HL-60 (cell line): ENCODE results near the gene SAMD14.

Experiments
- DNase-seq, 2 experiments: peaks; one replicate each; pipeline ENCODE4 v3.0.0-alpha.2; 2010 to 2020; ENCODE audit warnings: low read depth in 1 of 2, low spot score in 1 of 2
- H3K27ac ChIP-seq: fragments of 250-450 bp; sonication (Bioruptor Pico); replicated peaks from 2 replicates; pipeline ENCODE4 v1.5.1; 2020; ENCODE audit warnings: mild to moderate bottlenecking, moderate library complexity
- H3K27me3 ChIP-seq: fragments of 250-450 bp; sonication (Bioruptor Pico); 2 replicates; pipeline ENCODE4 v1.5.1; 2021; ENCODE audit warnings: mild to moderate bottlenecking, moderate library complexity; ENCODE audit not compliant: insufficient read depth, poor library complexity, severe bottlenecking
- H3K4me3 ChIP-seq: replicated peaks from 2 replicates; pipeline ENCODE4 v1.5.1; 2011; ENCODE audit warnings: mild to moderate bottlenecking, control low read depth, low read length; ENCODE audit not compliant: insufficient read depth
- CTCF ChIP-seq: IDR thresholded peaks from one replicate; pipeline ENCODE4 v1.5.1; 2011; ENCODE audit warnings: low read length, control low read depth, inconsistent platforms; ENCODE audit not compliant: insufficient read depth
- GABPA ChIP-seq: IDR thresholded peaks from 2 replicates; pipeline ENCODE4 v1.6.1; 2012; ENCODE audit warnings: low read depth
- POLR2AphosphoS5 ChIP-seq: IDR thresholded peaks from 2 replicates; pipeline ENCODE4 v1.6.1; 2012; ENCODE audit warnings: low read depth
- REST ChIP-seq: IDR thresholded peaks from 2 replicates; pipeline ENCODE4 v1.6.1; 2012; ENCODE audit warnings: low read depth; ENCODE audit not compliant: insufficient replicate concordance
- SPI1 ChIP-seq: IDR thresholded peaks from 2 replicates; pipeline ENCODE4 v1.6.1; 2012; ENCODE audit warnings: low read depth, mild to moderate bottlenecking, borderline replicate concordance

The SAMD14 gene

GRCh38 chr17:50129353-50129727, 620 bp downstream of the SAMD14 start:
- H3K27ac ChIP-seq = no peak overlapping the region
- TF ChIP-seq REST (no peak), POLR2AphosphoS5 (no peak), GABPA (no peak)
- peaks cover 33% of the 10 kb centered on the region for H3K27me3 ChIP-seq
- no peak overlapping the region for H3K4me3 ChIP-seq
- no peak for DNase-seq

GRCh38 chr17:50128441-50129352, 1.3 kb downstream of the SAMD14 start:
- TF ChIP-seq GABPA (peak; percentile 58; the same call in 1 of the 2 replicates), CTCF (no peak)
- Histone ChIP-seq H3K4me3 (no peak overlapping the region), H3K27me3 (peaks cover 33% of the 10 kb centered on the region), H3K27ac (no peak overlapping the region)
- DNase-seq = no peak

- H3K27me3 ChIP-seq = peaks cover 39% of the 10 kb centered on the region
- H3K4me3 ChIP-seq = no peak overlapping the region
- TF ChIP-seq SPI1 (0 out of 2 replicates have a peak, but pooled peaks have one; percentile 3), REST (peak; percentile 65), CTCF (no peak), GABPA (no peak), POLR2AphosphoS5 (0 out of 2 replicates have a peak, but pooled peaks have one; percentile 29)
- peak in 1 of 2 experiments; percentile 47 for DNase-seq
- H3K27ac ChIP-seq = no peak overlapping the region
Measured at GRCh38 chr17:50127697-50128361, 2.1 kb downstream of the SAMD14 start.

GRCh38 chr17:50125420-50125997, 4.5 kb downstream of the SAMD14 start:
- H3K4me3 ChIP-seq = no peak overlapping the region
- TF ChIP-seq CTCF = no peak
- no peak for TF ChIP-seq GABPA
- TF ChIP-seq POLR2AphosphoS5 = no peak
- TF ChIP-seq REST = no peak
- TF ChIP-seq SPI1 = no peak
- H3K27me3 ChIP-seq = peaks cover 44% of the 10 kb centered on the region
- no peak overlapping the region for H3K27ac ChIP-seq
- DNase-seq = no peak
